ENCODE results near the gene GPN2.

The GPN2 gene

GRCh38 chr1:26888231-26888630 lies 1.9 kb downstream of the GPN2 start:
- Histone ChIP-seq H3K4me3 (ENCODE audit: low read depth, low read length) (no peak overlapping the region), H3K4me1 (ENCODE audit: control insufficient read depth, insufficient read depth, low read length) (no peaks in the 10 kb centered on the region), H3K27ac (ENCODE audit: extremely low read depth, low read depth, low read length) (no peak overlapping the region), H3K36me3 (ENCODE audit: control insufficient read depth in 2 of 2, insufficient read depth in 1 of 2, low read length in 2 of 2) (peaks cover 32 to 83% of the 10 kb centered on the region in 2 experiments), H3K9me3 (ENCODE audit: control insufficient read depth, insufficient read depth, low read depth, low read length) (no peaks in the 10 kb centered on the region)
- TF ChIP-seq ZEB2 (tag by site-specific recombination; IDR thresholded peaks at IDR 0.05): no peak
- CTCF ChIA-PET: interaction anchor here (0.6 to 1.7 kb wide), 9 partner anchors 10 to 515 kb away, joined by 3 to 6 read pairs (median 4); partner anchors contain the start of gene GPATCH3
- POLR2A ChIA-PET: interaction anchor here (1.6 to 2.9 kb wide), 2 partner anchors 24 to 26 kb away, joined by 3 to 30 read pairs; partner anchors contain the start of gene NR0B2

DNA sequence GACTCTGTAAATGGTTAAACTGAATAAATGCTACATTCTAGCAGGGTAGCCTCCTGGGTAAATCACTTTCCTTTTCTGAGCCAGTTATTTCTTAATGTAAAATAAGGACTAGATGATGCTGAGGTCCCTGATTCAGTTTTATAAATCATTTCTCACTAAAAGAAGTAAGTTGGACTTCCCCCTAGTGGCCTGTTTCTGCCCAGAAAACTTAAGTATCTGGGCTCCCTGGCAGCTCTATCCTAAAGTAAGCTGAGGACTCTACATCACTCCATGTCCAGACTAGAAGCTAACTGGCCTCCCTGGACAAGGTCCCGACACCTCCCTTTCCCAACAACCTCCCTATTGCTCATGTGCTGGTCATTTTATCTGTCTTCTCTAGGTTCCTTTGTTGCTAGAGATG lies 3.0 kb downstream of the GPN2 start:
- ChIA-PET CTCF (interaction anchor here (0.6 to 2.5 kb wide), 15 partner anchors 9 to 982 kb away, joined by 3 to 12 read pairs (median 5); partner anchors contain the start of gene GPATCH3), POLR2A (interaction anchor here (0.7 to 1.3 kb wide), 3 partner anchors 13 to 28 kb away, joined by 3 to 9 read pairs (median 3); partner anchors contain the start of gene GPATCH3)
- Histone ChIP-seq H3K27ac (ENCODE audit: extremely low read depth, low read depth, low read length) (no peak overlapping the region), H3K9me3 (ENCODE audit: control insufficient read depth, insufficient read depth, low read depth, low read length) (no peaks in the 10 kb centered on the region), H3K4me1 (ENCODE audit: control insufficient read depth, insufficient read depth, low read length) (no peaks in the 10 kb centered on the region), H3K36me3 (ENCODE audit: control insufficient read depth in 2 of 2, insufficient read depth in 1 of 2, low read length in 2 of 2) (peaks cover 37 to 83% of the 10 kb centered on the region in 2 experiments), H3K4me3 (ENCODE audit: low read depth, low read length) (no peak overlapping the region)
- TF ChIP-seq ZBTB26 (tag by site-specific recombination; optimal IDR thresholded peaks at IDR 0.05) (no peak), ZNF341 (tag by site-specific recombination; IDR thresholded peaks at IDR 0.05; ENCODE audit: low read depth) (no peak), ZNF707 (tag by site-specific recombination; IDR thresholded peaks at IDR 0.05) (no peak)

DNA sequence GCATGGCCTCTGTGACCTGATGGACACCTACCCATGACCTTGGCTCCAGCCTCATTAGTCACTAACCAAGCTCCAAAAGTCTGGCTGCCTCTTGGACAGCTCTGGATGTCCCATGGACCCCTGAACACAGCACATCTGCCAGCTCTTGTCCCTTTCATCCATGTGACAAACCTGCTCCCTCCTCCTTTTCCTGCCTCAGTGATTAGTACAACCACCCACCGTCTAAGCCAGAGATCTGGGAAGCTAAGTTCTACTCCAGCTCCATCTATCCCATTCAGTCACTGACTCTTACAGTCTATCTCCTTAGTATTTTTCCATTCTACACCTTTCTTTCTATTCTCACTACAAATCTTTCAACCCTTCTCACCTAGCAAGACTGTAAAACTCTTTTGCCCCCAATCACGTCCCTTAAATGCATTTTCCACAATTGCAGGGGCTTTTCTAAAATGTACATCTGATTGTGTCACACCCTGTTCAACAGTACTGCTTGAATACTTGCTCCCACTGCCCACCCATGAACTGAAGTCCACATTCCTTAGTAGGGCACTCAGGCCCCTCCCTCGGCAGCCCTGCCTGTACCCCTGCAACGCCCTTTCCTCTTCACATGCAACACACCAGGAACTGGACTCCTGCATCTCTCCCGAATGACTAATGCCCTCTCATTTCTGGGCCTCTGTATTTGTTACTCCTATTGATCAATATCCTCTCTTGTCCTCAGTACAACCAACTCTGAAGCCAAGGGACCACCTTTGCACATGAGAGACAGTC lies 7.2 kb downstream of the GPN2 start:
- peaks cover 68 to 94% of the 10 kb centered on the region in 2 experiments for H3K36me3 ChIP-seq (ENCODE audit: control insufficient read depth in 2 of 2, insufficient read depth in 1 of 2, low read length in 2 of 2)

More for the DNA sequence above, 7.2 kb downstream of the GPN2 start:
- Histone ChIP-seq H3K9me3 (ENCODE audit: control insufficient read depth, insufficient read depth, low read depth, low read length) (no peaks in the 10 kb centered on the region), H3K4me3 (ENCODE audit: low read depth, low read length) (no peak overlapping the region), H3K27ac (ENCODE audit: extremely low read depth, low read depth, low read length) (no peak overlapping the region), H3K4me1 (ENCODE audit: control insufficient read depth, insufficient read depth, low read length) (no peaks in the 10 kb centered on the region)
- ChIA-PET CTCF (interaction anchor here (0.6 to 1.9 kb wide), 4 partner anchors 20 to 1458 kb away, joined by 3 to 9 read pairs (median 4); partner anchors contain the start of gene SFN), POLR2A (interaction anchor here (2.5 kb wide), 1 partner anchor 18 kb away, joined by 20 read pairs; no protein-coding TSS in a partner anchor)
- TF ChIP-seq ZNF621 (tag by site-specific recombination; IDR thresholded peaks at IDR 0.05) (no peak), KLF7 (tag by site-specific recombination; IDR thresholded peaks at IDR 0.05; ENCODE audit: borderline replicate concordance) (no peak), ZBTB44 (tag by site-specific recombination; IDR thresholded peaks at IDR 0.05) (no peak), ZNF114 (tag by site-specific recombination; IDR thresholded peaks at IDR 0.05) (no peak), TCF7L2 (IDR thresholded peaks at IDR 0.05; ENCODE audit: borderline replicate concordance, low read depth, low read length) (no peak), ZNF76 (tag by site-specific recombination; IDR thresholded peaks at IDR 0.05; ENCODE audit: borderline replicate concordance, low read depth) (no peak), ZNF548 (tag by site-specific recombination; IDR thresholded peaks at IDR 0.05) (no peak), ZNF549 (tag by site-specific recombination; IDR thresholded peaks at IDR 0.05) (no peak), ZNF670 (tag by site-specific recombination; IDR thresholded peaks at IDR 0.05; ENCODE audit: low read depth) (no peak), ZFHX2 (tag by site-specific recombination; conservative IDR thresholded peaks at IDR 0.05) (no peak), ZNF707 (tag by site-specific recombination; IDR thresholded peaks at IDR 0.05) (no peak), PBX3 (CRISPR knock-in tag; IDR thresholded peaks at IDR 0.05) (no peak), ZNF585B (tag by site-specific recombination; IDR thresholded peaks at IDR 0.05) (no peak), ZNF155 (tag by site-specific recombination; IDR thresholded peaks at IDR 0.05) (no peak), ZNF660 (tag by site-specific recombination; IDR thresholded peaks at IDR 0.05) (no peak), ZNF768 (tag by site-specific recombination; IDR thresholded peaks at IDR 0.05) (no peak), ZNF394 (tag by site-specific recombination; IDR thresholded peaks at IDR 0.05; ENCODE audit: borderline replicate concordance) (no peak), ZFP3 (tag by site-specific recombination; IDR thresholded peaks at IDR 0.05; ENCODE audit: low read depth) (no peak)
- TF ChIP-seq, protein P1, sequence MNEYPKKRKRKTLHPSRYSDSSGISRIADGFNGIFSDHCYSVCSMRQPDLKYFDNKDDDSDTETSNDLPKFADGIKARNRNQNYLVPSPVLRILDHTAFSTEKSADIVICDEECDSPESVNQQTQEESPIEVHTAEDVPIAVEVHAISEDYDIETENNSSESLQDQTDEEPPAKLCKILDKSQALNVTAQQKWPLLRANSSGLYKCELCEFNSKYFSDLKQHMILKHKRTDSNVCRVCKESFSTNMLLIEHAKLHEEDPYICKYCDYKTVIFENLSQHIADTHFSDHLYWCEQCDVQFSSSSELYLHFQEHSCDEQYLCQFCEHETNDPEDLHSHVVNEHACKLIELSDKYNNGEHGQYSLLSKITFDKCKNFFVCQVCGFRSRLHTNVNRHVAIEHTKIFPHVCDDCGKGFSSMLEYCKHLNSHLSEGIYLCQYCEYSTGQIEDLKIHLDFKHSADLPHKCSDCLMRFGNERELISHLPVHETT (tag by site-specific recombination; IDR thresholded peaks at IDR 0.05): no peak
- TF ChIP-seq, protein P2, sequence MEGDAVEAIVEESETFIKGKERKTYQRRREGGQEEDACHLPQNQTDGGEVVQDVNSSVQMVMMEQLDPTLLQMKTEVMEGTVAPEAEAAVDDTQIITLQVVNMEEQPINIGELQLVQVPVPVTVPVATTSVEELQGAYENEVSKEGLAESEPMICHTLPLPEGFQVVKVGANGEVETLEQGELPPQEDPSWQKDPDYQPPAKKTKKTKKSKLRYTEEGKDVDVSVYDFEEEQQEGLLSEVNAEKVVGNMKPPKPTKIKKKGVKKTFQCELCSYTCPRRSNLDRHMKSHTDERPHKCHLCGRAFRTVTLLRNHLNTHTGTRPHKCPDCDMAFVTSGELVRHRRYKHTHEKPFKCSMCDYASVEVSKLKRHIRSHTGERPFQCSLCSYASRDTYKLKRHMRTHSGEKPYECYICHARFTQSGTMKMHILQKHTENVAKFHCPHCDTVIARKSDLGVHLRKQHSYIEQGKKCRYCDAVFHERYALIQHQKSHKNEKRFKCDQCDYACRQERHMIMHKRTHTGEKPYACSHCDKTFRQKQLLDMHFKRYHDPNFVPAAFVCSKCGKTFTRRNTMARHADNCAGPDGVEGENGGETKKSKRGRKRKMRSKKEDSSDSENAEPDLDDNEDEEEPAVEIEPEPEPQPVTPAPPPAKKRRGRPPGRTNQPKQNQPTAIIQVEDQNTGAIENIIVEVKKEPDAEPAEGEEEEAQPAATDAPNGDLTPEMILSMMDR (tag by site-specific recombination; IDR thresholded peaks at IDR 0.05): no peak

Measured in HEK293 (cell line).